HG03460 (cell line): ENCODE results near the gene ZIC1.

Source experiments
- ATAC-seq: cut with Tn5 transposase; IDR thresholded peaks from one replicate; pipeline ENCODE4 v1.9.1; 2021; ENCODE audit not compliant: unreplicated experiment

Gene ZIC1

GRCh38 chr3:147394884-147395225 lies 14.3 kb upstream of the ZIC1 start:
- ATAC-seq = no peak

- ATAC-seq = no peak
Measured at GRCh38 chr3:147395899-147396711, 13.1 kb upstream of the ZIC1 start.

GRCh38 chr3:147396712-147397046 lies 12.5 kb upstream of the ZIC1 start:
- no peak for ATAC-seq

GRCh38 chr3:147397155-147397874 lies 11.8 kb upstream of the ZIC1 start:
- no peak for ATAC-seq

- no peak for ATAC-seq
Measured at GRCh38 chr3:147397875-147398812, 11.0 kb upstream of the ZIC1 start.

GRCh38 chr3:147398813-147399534 lies 10.2 kb upstream of the ZIC1 start:
- no peak for ATAC-seq

GRCh38 chr3:147400111-147400510 lies 9.1 kb upstream of the ZIC1 start:
- no peak for ATAC-seq

GRCh38 chr3:147400999-147401398 lies 8.2 kb upstream of the ZIC1 start:
- ATAC-seq = no peak

- no peak for ATAC-seq
Measured at GRCh38 chr3:147401421-147401820, 7.7 kb upstream of the ZIC1 start.

- ATAC-seq = no peak
Measured at GRCh38 chr3:147402159-147402558, 7.0 kb upstream of the ZIC1 start.

GRCh38 chr3:147403511-147403910 lies 5.7 kb upstream of the ZIC1 start:
- no peak for ATAC-seq

- no peak for ATAC-seq
Measured at GRCh38 chr3:147404000-147404799, 5.0 kb upstream of the ZIC1 start.

- no peak for ATAC-seq
Measured at GRCh38 chr3:147404800-147405230, 4.3 kb upstream of the ZIC1 start.

GRCh38 chr3:147405231-147406027 lies 3.7 kb upstream of the ZIC1 start:
- no peak for ATAC-seq

- no peak for ATAC-seq
Measured at GRCh38 chr3:147406028-147406931, 2.9 kb upstream of the ZIC1 start, which contains the start of gene ZIC4. TSS of gene ZIC4 (minus strand) at chr3:147406543. CDS start at chr3:147402797, 3,746 bp downstream.

GRCh38 chr3:147407114-147407497 lies 2.1 kb upstream of the ZIC1 start:
- no peak for ATAC-seq

- ATAC-seq = no peak
Measured at GRCh38 chr3:147407498-147408187, 1.5 kb upstream of the ZIC1 start.
